H9 (cell line): ENCODE data around the gene FAXDC2. TPM values are rescaled to one million over a fixed set of nuclear protein-coding genes. Genes with fewer than 3 reads are reported as not detected.

Experiments used
- DNase-seq: peaks from one replicate; pipeline ENCODE4 v3.0.0-alpha.2; 2017
- H2AFZ ChIP-seq: one replicate; pipeline ENCODE4 v1.6.1; 2013; ENCODE audit warnings: mild to moderate bottlenecking, low read length, control low read depth, moderate library complexity
- H2AK5ac ChIP-seq: 2 replicates; pipeline ENCODE4 v1.6.1; 2013; ENCODE audit warnings: low read length, control low read depth, mixed read lengths; ENCODE audit not compliant: insufficient read length
- H2BK120ac ChIP-seq: one replicate; pipeline ENCODE4 v1.6.1; 2013; ENCODE audit warnings: low read depth, mild to moderate bottlenecking, low read length, control low read depth, inconsistent platforms; ENCODE audit not compliant: poor library complexity, severe bottlenecking
- H2BK12ac ChIP-seq: 2 replicates; pipeline ENCODE4 v1.6.1; 2013; ENCODE audit warnings: low read length, control low read depth, mixed read lengths, low read depth; ENCODE audit not compliant: insufficient read length
- H2BK15ac ChIP-seq: 2 replicates; pipeline ENCODE4 v1.6.1; 2013; ENCODE audit warnings: low read depth, low read length, control low read depth
- H2BK20ac ChIP-seq: one replicate; pipeline ENCODE4 v1.6.1; 2013; ENCODE audit warnings: low read depth, mild to moderate bottlenecking, low read length, control low read depth, inconsistent platforms; ENCODE audit not compliant: poor library complexity, severe bottlenecking
- H2BK5ac ChIP-seq: 2 replicates; pipeline ENCODE4 v1.6.1; 2013; ENCODE audit warnings: low read length, control low read depth, mixed read lengths; ENCODE audit not compliant: insufficient read length
- H3K14ac ChIP-seq: 2 replicates; pipeline ENCODE4 v1.6.1; 2013; ENCODE audit warnings: low read length, control low read depth; ENCODE audit not compliant: insufficient read depth
- H3K18ac ChIP-seq: 2 replicates; pipeline ENCODE4 v1.6.1; 2013; ENCODE audit warnings: low read depth, mild to moderate bottlenecking, mixed read lengths, low read length, control low read depth; ENCODE audit not compliant: insufficient read length
- H3K23ac ChIP-seq: 2 replicates; pipeline ENCODE4 v1.6.1; 2013; ENCODE audit warnings: low read length, control low read depth, mixed read lengths, low read depth; ENCODE audit not compliant: insufficient read length
- H3K23me2 ChIP-seq: 2 replicates; pipeline ENCODE4 v1.6.1; 2013; ENCODE audit warnings: low read depth, mild to moderate bottlenecking, mixed read lengths, low read length, control low read depth; ENCODE audit not compliant: insufficient read length, poor library complexity, severe bottlenecking
- H3K27ac ChIP-seq: 2 replicates; pipeline ENCODE4 v1.5.1; 2013; ENCODE audit warnings: low read length, control low read depth, mixed read lengths, low read depth; ENCODE audit not compliant: insufficient read length
- H3K27me3 ChIP-seq: 2 replicates; pipeline ENCODE4 v1.6.1; 2013; ENCODE audit warnings: low read length, control low read depth, inconsistent platforms; ENCODE audit not compliant: insufficient read depth
- H3K4ac ChIP-seq: 2 replicates; pipeline ENCODE4 v1.6.1; 2013; ENCODE audit warnings: low read depth, mild to moderate bottlenecking, control low read depth, inconsistent platforms, low read length, moderate library complexity
- H3K4me1 ChIP-seq: 2 replicates; pipeline ENCODE4 v1.6.1; 2013; ENCODE audit warnings: low read length, control low read depth, inconsistent platforms; ENCODE audit not compliant: insufficient read depth
- H3K4me2 ChIP-seq: 2 replicates; pipeline ENCODE4 v1.6.1; 2013; ENCODE audit warnings: low read length, control low read depth, mixed read lengths; ENCODE audit not compliant: insufficient read length, insufficient read depth
- H3K56ac ChIP-seq: 2 replicates; pipeline ENCODE4 v1.6.1; 2013; ENCODE audit warnings: low read depth, mild to moderate bottlenecking, mixed read lengths, low read length, control low read depth; ENCODE audit not compliant: insufficient read length
- H3K79me1 ChIP-seq: 2 replicates; pipeline ENCODE4 v1.6.1; 2013; ENCODE audit warnings: low read depth, mild to moderate bottlenecking, moderate library complexity, low read length, control low read depth, inconsistent platforms; ENCODE audit not compliant: insufficient read depth, poor library complexity, severe bottlenecking
- H3K79me2 ChIP-seq: 2 replicates; pipeline ENCODE4 v1.6.1; 2013; ENCODE audit warnings: low read length, control low read depth, inconsistent platforms; ENCODE audit not compliant: insufficient read depth
- H3K9ac ChIP-seq: 2 replicates; pipeline ENCODE4 v1.6.1; 2013; ENCODE audit warnings: low read length, control low read depth, mixed read lengths; ENCODE audit not compliant: insufficient read length; ENCODE audit errors: extremely low read depth
- H3K9me3 ChIP-seq: one replicate; pipeline ENCODE4 v1.6.1; 2013; ENCODE audit warnings: low read depth, low read length, inconsistent platforms; ENCODE audit not compliant: control insufficient read depth
- H3T11ph ChIP-seq: one replicate; pipeline ENCODE4 v1.6.1; 2013; ENCODE audit warnings: mild to moderate bottlenecking, low read length, control low read depth, inconsistent platforms
- H4K20me1 ChIP-seq: one replicate; pipeline ENCODE4 v1.6.1; 2013; ENCODE audit not compliant: control insufficient read depth, insufficient read length, insufficient read depth
- H4K5ac ChIP-seq: 2 replicates; pipeline ENCODE4 v1.6.1; 2013; ENCODE audit warnings: low read depth, mild to moderate bottlenecking, mixed read lengths, low read length, control low read depth; ENCODE audit not compliant: insufficient read length
- H4K8ac ChIP-seq: replicated peaks from 2 replicates; pipeline ENCODE4 v1.6.1; 2013; ENCODE audit warnings: low read length, control low read depth, mixed read lengths, low read depth; ENCODE audit not compliant: insufficient read length
- H4K91ac ChIP-seq: 2 replicates; pipeline ENCODE4 v1.6.1; 2013; ENCODE audit warnings: low read depth, mild to moderate bottlenecking, moderate library complexity, mixed read lengths, low read length, control low read depth; ENCODE audit not compliant: insufficient read length
- H3K27ac Mint-ChIP-seq, 3 experiments: 2 replicates in 2 of 3; 3 replicates in 1 of 3; pipeline ENCODE4 v1.8.0; 2020 to 2021; ENCODE audit warnings: mixed read lengths in 3 of 3, mild to moderate bottlenecking in 1 of 3, moderate library complexity in 1 of 3
- H3K27me3 Mint-ChIP-seq: 2 replicates; pipeline ENCODE4 v1.8.0; 2021; ENCODE audit warnings: low read depth, mild to moderate bottlenecking, moderate library complexity, mixed read lengths
- H3K36me3 Mint-ChIP-seq, 3 experiments: 2 replicates in 2 of 3; 3 replicates in 1 of 3; pipeline ENCODE4 v1.8.0; 2020 to 2021; ENCODE audit warnings: low read depth in 3 of 3, mixed read lengths in 3 of 3; ENCODE audit not compliant: insufficient read depth in 1 of 3
- H3K4me1 Mint-ChIP-seq, 2 experiments: 2 replicates each; pipeline ENCODE4 v1.8.0; 2020; ENCODE audit warnings: mixed read lengths in 2 of 2
- H3K4me3 Mint-ChIP-seq, 2 experiments: 2 replicates in 1 of 2; 3 replicates in 1 of 2; pipeline ENCODE4 v1.8.0; 2020 to 2021; ENCODE audit warnings: mild to moderate bottlenecking in 2 of 2, mixed read lengths in 2 of 2, moderate library complexity in 1 of 2
- H3K9me3 Mint-ChIP-seq, 2 experiments: 2 replicates in 1 of 2; 3 replicates in 1 of 2; pipeline ENCODE4 v1.8.0; 2020; ENCODE audit warnings: mild to moderate bottlenecking in 2 of 2, mixed read lengths in 2 of 2, moderate library complexity in 1 of 2
- WGBS: extraction: QIAGEN DNeasy Blood & Tissue Kit; methylation state at CpG from one replicate; pipeline ENCODE4 v1.1.7; 2013; ENCODE audit warnings: missing lambda C conversion rate, low lambda C conversion rate, mixed read lengths; ENCODE audit not compliant: insufficient read length; ENCODE audit errors: extremely low coverage; 5-methylcytosine and 5-hydroxymethylcytosine counted together
- total RNA-seq: library from RNA; stranded (reverse); gene quantifications from 2 replicates; pipeline ENCODE4 v1.2.1, GENCODE V29; 2021
- TF ChIP-seq, protein P1 (sequence below): fragments of 200-600 bp; sonication (generic); conservative IDR thresholded peaks from 3 replicates; pipeline ENCODE4 v1.8.0; 2021; ENCODE audit warnings: antibody characterized with exemption, mild to moderate bottlenecking

The FAXDC2 gene
- total RNA-seq, 1 experiment from 2014 or later = 3.0 TPM

DNA sequence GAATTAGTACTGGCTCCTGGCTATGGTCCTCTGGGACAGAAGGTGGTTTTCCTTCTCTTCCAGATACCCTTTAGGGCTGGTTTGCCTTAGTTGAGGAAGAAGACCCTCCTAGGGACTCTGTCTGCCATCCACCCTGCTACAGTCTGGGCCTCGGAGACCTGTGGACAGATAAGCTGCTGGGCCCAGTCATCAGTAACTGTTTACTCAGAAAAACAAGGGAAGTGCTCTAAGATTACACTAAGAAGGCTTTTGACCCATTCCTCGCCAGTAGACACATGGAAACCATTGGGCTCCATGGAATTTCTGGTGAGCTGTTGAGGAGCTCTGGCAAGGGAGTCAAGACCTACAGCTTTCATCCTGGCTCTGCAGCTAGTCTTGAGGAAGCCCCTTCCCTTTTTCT, 64.0 kb downstream of the FAXDC2 start:
- Histone ChIP-seq H3K4ac (no peak overlapping the region), H2BK120ac (no peak overlapping the region), H3K79me2 (peaks cover 69% of the 10 kb centered on the region), H2AK5ac (no peak overlapping the region), H2BK15ac (no peak overlapping the region), H3K56ac (no peak overlapping the region), H3K18ac (no peak overlapping the region), H3K79me1 (peaks cover 17% of the 10 kb centered on the region), H2AFZ (no peak overlapping the region), H3K9ac (no peak overlapping the region), H2BK20ac (no peak overlapping the region), H3K23ac (no peak overlapping the region), H2BK5ac (no peak overlapping the region), H3K4me2 (no peak overlapping the region), H3K9me3 (no peaks in the 10 kb centered on the region), H3K23me2 (no peaks in the 10 kb centered on the region), H3K4me1 (peaks cover 26% of the 10 kb centered on the region), H3K14ac (no peak overlapping the region), H3T11ph (no peak overlapping the region), H4K20me1 (no peaks in the 10 kb centered on the region), H2BK12ac (no peak overlapping the region), H3K27me3 (no peaks in the 10 kb centered on the region), H4K91ac (no peak overlapping the region), H4K8ac (no peak overlapping the region), H4K5ac (no peak overlapping the region), H3K27ac (no peak overlapping the region)
- TF ChIP-seq, protein P1, sequence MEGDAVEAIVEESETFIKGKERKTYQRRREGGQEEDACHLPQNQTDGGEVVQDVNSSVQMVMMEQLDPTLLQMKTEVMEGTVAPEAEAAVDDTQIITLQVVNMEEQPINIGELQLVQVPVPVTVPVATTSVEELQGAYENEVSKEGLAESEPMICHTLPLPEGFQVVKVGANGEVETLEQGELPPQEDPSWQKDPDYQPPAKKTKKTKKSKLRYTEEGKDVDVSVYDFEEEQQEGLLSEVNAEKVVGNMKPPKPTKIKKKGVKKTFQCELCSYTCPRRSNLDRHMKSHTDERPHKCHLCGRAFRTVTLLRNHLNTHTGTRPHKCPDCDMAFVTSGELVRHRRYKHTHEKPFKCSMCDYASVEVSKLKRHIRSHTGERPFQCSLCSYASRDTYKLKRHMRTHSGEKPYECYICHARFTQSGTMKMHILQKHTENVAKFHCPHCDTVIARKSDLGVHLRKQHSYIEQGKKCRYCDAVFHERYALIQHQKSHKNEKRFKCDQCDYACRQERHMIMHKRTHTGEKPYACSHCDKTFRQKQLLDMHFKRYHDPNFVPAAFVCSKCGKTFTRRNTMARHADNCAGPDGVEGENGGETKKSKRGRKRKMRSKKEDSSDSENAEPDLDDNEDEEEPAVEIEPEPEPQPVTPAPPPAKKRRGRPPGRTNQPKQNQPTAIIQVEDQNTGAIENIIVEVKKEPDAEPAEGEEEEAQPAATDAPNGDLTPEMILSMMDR = no peak
- no peak overlapping the region for H3K4me3 Mint-ChIP-seq
- peak overlapping the region; percentile 40 to 57 (median 57); a peak in 4 of 7 replicates for H3K27ac Mint-ChIP-seq
- no CpG with 5 or more reads among the region's 2 CpGs for WGBS
- peaks cover 67% of the 10 kb centered on the region in 2 experiments for H3K4me1 Mint-ChIP-seq
- DNase-seq = no peak
- peaks cover 12 to 22% (median 17%) of the 10 kb centered on the region in 3 experiments; a peak in 6 of 7 replicates for H3K36me3 Mint-ChIP-seq
- no peaks in the 10 kb centered on the region for H3K9me3 Mint-ChIP-seq
- no peaks in the 10 kb centered on the region for H3K27me3 Mint-ChIP-seq
